ENCODE data around the gene ARX.

ARX gene

GRCh38 chrX:24996096-24996709, 19.6 kb downstream of the ARX start:
- DNase-seq = no peak

DNA sequence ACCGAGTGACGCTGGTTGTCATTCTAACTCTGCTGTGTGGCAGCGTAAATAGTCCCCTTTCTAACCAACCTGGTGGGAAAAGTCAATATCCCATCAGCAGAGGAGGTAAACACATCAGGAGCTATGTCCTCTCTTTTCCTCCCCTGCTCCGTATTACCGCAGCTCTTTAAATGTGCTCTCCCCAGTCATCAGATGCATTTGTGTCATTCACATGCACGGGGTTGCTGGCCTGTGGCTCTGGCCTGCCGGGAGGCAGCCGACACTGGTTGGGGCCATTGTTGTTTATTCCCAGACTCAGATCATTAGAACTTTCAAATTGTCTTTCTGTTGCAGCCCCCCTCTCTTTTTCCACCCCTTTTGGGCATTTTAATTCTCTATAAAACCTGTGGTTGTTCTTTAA, 21.9 kb downstream of the ARX start:
- no peak for DNase-seq

DNA sequence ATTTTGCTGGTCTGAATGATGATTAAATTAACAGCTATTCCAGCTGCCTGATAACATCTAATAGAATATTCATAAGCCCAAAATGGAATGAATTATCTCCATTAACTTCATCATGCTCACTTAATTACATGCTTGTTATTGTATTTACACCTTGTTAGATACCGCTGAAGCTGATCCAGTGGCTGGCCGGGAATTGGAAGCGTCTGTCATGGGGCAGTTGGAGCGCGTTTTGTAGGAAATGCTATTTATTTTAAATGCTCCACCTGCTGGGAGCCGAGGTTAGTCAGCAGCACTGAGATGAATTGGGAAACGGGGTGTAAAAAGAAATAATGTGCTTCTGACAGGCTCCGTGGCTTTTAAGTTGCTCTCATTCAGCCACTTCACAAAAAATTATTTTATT, 25.2 kb downstream of the ARX start:
- peak; percentile 37 for DNase-seq

DNA sequence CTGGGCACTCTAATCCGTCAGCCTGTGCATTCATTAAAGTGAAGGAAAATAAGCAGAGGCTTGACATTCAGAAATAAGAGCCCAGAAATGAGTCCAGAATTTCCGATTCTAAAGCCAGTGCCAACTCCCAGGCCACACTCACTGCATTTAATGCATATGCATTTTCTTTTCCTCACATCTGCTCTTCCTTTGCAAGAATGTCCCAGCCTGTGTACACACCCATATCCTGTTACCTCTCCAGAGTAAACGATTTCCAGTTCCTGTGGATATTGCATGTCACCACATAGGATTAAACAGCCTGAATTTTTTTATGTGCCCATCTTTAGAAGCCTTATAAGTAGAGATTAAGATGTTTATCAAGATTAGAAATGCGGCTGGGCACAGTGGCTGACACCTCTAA, 27.5 kb downstream of the ARX start:
- DNase-seq = no peak

GRCh38 chrX:24987731-24988130, 28.0 kb downstream of the ARX start:
- DNase-seq = no peak

DNA sequence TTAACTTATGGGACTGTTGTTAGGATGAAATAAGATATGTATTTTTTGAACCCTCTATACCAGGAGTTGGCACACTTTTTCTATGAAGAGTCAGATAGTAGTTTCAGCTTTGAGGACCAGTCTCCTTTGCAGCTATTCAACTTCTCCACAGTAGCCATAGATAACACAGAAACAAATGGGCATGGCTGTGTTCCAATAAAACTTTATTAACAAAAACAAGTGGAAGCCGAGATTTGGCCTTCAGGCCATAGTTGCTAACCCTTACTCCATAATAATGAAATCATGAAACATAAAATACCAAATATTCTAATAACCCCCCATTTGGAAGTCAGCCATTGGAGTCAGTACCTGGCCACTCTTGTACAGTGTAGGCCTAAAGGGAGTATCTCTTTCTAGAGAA, 30.6 kb downstream of the ARX start:
- no peak for DNase-seq

- DNase-seq = no peak
These were observed 31.8 kb downstream of the ARX start for GRCh38 chrX:24983931-24984330.

DNA sequence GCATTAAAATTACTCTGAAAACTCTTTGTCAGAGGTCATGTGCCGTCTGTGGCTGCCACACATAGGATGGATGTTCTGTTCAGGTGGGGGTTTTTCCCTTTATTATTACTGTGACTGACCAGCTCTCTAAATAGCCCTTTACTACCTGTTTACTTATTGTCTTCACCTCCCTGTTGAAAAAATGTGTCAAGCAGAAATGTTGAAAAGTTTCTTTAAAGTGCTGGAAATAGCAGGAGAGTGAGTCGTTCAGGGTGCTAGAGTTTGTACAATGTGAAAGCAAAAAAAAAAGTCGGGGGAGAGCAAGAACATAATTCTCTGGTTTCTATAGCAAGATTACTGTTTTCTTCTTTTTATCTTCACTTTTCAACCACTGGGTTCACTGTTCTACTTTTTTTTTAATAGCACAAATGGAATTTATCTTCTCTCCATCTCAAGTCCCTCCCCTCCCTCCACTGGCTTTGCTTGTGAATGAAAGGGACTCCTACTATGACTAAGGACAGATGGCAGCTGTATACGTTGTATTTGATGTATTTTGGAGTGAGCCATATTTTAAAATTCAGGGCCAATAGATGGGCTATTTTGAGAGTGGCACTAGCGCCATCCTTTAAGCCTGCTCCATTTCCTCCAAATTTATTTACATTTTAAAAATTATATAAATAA, 33.3 kb downstream of the ARX start:
- no peak for DNase-seq

DNA sequence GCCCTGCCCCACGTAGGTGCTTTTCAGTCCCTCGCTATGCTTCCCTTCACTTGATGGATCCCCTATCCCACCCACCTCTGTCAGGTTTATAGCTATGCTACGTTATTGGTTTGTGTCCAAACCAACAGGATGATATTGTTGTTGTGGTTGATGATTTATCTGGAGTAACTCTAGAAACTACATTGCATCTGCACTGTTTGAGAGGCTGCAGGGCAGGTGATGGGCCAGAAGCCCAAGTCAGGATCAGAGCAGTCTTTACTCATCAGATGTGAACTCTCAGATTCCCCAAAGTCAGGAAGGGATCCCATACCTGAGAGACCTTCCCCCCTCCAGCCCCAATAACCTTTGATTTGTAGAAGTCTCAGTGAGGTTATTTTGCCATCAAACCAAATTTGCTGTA, 34.7 kb downstream of the ARX start:
- no peak for DNase-seq

GRCh38 chrX:24979081-24979480, 36.7 kb downstream of the ARX start:
- no peak for DNase-seq

- no peak for DNase-seq
These were observed 46.0 kb downstream of the ARX start for GRCh38 chrX:24969812-24970211.

DNA sequence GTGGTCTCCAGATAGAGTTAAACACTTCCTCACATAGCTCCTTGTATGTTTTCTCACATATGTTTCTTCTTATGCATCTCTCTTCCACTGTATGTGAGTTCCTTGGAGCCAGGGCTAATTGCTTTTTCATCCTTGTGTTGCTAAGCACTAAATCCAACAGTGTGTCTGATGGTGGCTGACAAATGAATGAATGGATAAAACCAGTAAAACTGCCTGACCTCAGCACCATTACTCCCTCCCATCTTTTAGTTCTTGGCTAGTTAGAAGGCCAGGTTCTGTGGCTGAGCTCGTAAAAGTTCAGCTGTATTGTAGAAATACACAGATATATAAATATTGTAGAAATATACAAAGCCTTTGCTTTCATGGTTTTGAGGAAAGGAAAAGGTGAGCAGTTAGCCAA, 50.4 kb downstream of the ARX start:
- no peak for DNase-seq

- DNase-seq = no peak
These were observed 51.9 kb downstream of the ARX start for GRCh38 chrX:24963823-24964222.

- DNase-seq = no peak
These were observed 54.0 kb downstream of the ARX start for GRCh38 chrX:24961809-24962208.

DNA sequence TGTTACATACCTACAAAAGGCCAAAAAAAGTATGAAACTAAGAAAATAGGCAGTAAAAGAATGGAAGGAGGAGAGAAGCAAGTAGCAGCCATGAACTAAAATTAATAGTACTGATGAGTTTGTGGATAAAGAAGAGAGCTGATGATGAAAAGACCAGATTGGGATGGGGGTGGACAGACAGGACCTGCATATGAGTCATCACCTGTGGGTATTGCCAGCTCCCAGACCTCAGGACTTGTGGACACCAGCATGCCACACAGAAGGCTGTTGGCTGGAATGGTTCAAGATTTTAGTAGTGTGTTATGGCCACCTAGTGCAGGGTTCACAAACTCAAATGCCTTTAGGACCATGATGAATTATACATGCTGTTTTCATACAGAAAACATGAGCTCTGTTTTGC, 58.9 kb downstream of the ARX start:
- no peak for DNase-seq

GRCh38 chrX:24955372-24955930, 60.3 kb downstream of the ARX start:
- no peak for DNase-seq

GRCh38 chrX:24954732-24955131, 61.0 kb downstream of the ARX start:
- DNase-seq = no peak

Measured in NCI-H774 (cell line).